ENCODE measurements around the gene ADPRH.

GRCh38 chr3:119628390-119628789 lies 49.1 kb downstream of the ADPRH start:
- no peak for TF ChIP-seq ESRRA (IDR thresholded peaks at IDR 0.05; ENCODE audit: borderline replicate concordance, low read length)
- TF ChIP-seq, protein P1, sequence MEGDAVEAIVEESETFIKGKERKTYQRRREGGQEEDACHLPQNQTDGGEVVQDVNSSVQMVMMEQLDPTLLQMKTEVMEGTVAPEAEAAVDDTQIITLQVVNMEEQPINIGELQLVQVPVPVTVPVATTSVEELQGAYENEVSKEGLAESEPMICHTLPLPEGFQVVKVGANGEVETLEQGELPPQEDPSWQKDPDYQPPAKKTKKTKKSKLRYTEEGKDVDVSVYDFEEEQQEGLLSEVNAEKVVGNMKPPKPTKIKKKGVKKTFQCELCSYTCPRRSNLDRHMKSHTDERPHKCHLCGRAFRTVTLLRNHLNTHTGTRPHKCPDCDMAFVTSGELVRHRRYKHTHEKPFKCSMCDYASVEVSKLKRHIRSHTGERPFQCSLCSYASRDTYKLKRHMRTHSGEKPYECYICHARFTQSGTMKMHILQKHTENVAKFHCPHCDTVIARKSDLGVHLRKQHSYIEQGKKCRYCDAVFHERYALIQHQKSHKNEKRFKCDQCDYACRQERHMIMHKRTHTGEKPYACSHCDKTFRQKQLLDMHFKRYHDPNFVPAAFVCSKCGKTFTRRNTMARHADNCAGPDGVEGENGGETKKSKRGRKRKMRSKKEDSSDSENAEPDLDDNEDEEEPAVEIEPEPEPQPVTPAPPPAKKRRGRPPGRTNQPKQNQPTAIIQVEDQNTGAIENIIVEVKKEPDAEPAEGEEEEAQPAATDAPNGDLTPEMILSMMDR (IDR thresholded peaks at IDR 0.05), result no peak
- no peak for TF ChIP-seq NPAS2 (CRISPR knock-in tag; IDR thresholded peaks at IDR 0.05; ENCODE audit: borderline replicate concordance)
- no peak for TF ChIP-seq HDAC2 (IDR thresholded peaks at IDR 0.05)
- no peak for TF ChIP-seq MAFK (IDR thresholded peaks at IDR 0.05; ENCODE audit: partially characterized antibody)
- TF ChIP-seq RFX5 (IDR thresholded peaks at IDR 0.05), result no peak
- TF ChIP-seq CEBPB (IDR thresholded peaks at IDR 0.05), result no peak

All from A549 (cell line).